ENCODE measurements around the gene CPED1. TPM values are rescaled to one million over a fixed set of nuclear protein-coding genes. Genes with fewer than 3 reads are reported as not detected.

Gene CPED1
- total and polyA plus RNA-seq, 10 of the 15 experiments (the other 5 are each of a cell fraction or from before 2014, with no cell fraction given) = 0.01 to 0.77 (median 0.10) TPM; not detected in 1

DNA sequence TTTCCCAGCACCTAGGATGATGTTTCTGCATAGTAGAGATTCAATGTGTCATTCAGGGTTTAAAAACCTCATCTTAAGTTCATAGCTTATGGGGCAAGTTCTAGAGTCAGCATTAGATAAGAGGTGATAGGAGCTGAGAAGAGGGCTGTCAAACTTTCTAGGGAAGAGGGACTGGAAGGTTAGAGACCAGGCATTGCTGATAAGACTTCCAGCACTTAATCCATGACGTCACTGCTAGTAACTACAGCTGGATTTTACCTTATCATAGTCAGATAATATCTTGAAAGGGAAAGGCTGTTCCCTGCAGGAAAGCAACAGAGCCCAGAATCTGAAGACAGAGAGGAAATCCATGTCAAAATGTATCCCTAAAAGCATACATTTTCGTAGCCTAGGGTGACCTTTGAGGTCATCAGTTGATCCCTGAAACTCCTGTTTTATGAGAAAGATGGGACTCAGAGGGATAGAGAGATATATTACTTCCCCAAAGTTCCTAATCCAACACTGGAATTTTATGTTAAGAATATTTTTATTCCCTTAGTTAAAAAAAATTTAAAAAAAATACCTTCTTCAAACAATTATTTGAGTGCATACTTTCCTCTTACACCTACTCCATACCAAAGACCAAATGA is 3.3 kb upstream of the CPED1 start:
- Histone ChIP-seq H3K27ac (ENCODE audit: control insufficient read depth, insufficient read depth) (no peak overlapping the region), H2AFZ (ENCODE audit: control insufficient read depth, low read depth, low read length) (no peak overlapping the region), H3K9ac (ENCODE audit: control insufficient read depth, insufficient read depth, low read length) (no peak overlapping the region), H3K79me2 (ENCODE audit: control insufficient read depth, insufficient read depth, low read length) (no peaks in the 10 kb centered on the region), H3K4me2 (ENCODE audit: control insufficient read depth, insufficient read depth) (no peak overlapping the region), H3K4me1 (ENCODE audit: control insufficient read depth, insufficient read depth, low read length) (peaks cover 12% of the 10 kb centered on the region), H3K9me3 (replicated peaks; ENCODE audit: control insufficient read depth, insufficient read depth, low read length) (no peaks in the 10 kb centered on the region), H3K27me3 (replicated peaks in 1 of 2; ENCODE audit: control insufficient read depth in 2 of 2, insufficient read depth in 2 of 2, low read length in 1 of 2) (peaks cover 0 to 13% of the 10 kb centered on the region in 2 experiments), H3K36me3 (ENCODE audit: control insufficient read depth in 2 of 2, insufficient read depth in 2 of 2, low read length in 1 of 2) (no peaks in the 10 kb centered on the region), H3K4me3 (no peak overlapping the region), H4K20me1 (ENCODE audit: control insufficient read depth, insufficient read depth) (no peaks in the 10 kb centered on the region)
- FAIRE-seq (no peak), DNase-seq (ENCODE audit: low read depth, low spot score) (no peak), ATAC-seq (no peak)
- intact Hi-C loops (cut with micrococcal nuclease; ENCODE audit: unreplicated experiment) (loop anchor here (5.0 to 10.0 kb wide), 3 partner anchors 122 to 1010 kb away; no protein-coding TSS in a partner anchor), in situ Hi-C loops (cut with MboI) (loop anchor here (5.0 kb wide), 1 partner anchor 117 kb away; no protein-coding TSS in a partner anchor)
- WGBS (ENCODE audit: insufficient coverage, insufficient replicate concordance, low lambda C conversion rate, missing lambda C conversion rate) = 0% methylated on average over 2 of the region's 2 CpGs
- RAD21 ChIA-PET (ENCODE audit: unreplicated experiment) = interaction anchor here (1.2 to 6.4 kb wide), 3 partner anchors 27 to 123 kb away, joined by 3 to 41 read pairs (median 28); no protein-coding TSS in a partner anchor
- POLR2A ChIA-PET = no interaction called here
- TF ChIP-seq ATF7 (IDR thresholded peaks at IDR 0.05; ENCODE audit: low read depth) (0 out of 2 replicates have a peak, but pooled peaks have one; percentile 32), SKIL (IDR thresholded peaks at IDR 0.05; ENCODE audit: low read depth, poor library complexity, severe bottlenecking) (no peak)
- CTCF ChIA-PET = interaction anchor here (0.7 to 8.1 kb wide), 13 partner anchors 10 to 179 kb away, joined by 3 to 111 read pairs (median 4); no protein-coding TSS in a partner anchor
- SMC1A ChIA-PET (ENCODE audit: uncharacterized antibody, unreplicated experiment) = interaction anchor here (1.5 to 6.7 kb wide), 3 partner anchors 19 to 563 kb away, joined by 4 to 40 read pairs (median 7); no protein-coding TSS in a partner anchor
- no TSS peak for BruUV-seq (replicated peaks)
